GM18951 (cell line): Measurements from ENCODE around the gene EEF1E1.
"Not testable (repeated sequence)": the region's sequence is repeated elsewhere in the genome, so short reads cannot be mapped to it uniquely, and the experiment has no call there.

Experiments used
- POLR2A ChIP-seq: IDR thresholded peaks from 4 replicates; pipeline ENCODE4 v1.6.1; 2011; ENCODE audit warnings: mild to moderate bottlenecking; ENCODE audit not compliant: insufficient read length, insufficient read depth; ENCODE audit errors: extremely low read depth
- in situ Hi-C: fragments of 300-500 bp; cut with MboI; formaldehyde crosslinking; loops from one replicate; pipeline ENCODE4 v1.12.0; 2022; ENCODE audit warnings: low sequenced_read_pairs, mixed read lengths, inconsistent platforms; ENCODE audit not compliant: unreplicated experiment

EEF1E1 gene

GRCh38 chr6:8041913-8042583, 60.3 kb downstream of the EEF1E1 start:
- TF ChIP-seq POLR2A: no peak
- in situ Hi-C loops: no loop called here

- in situ Hi-C loops: not testable (repeated sequence)
These were observed 68.2 kb downstream of the EEF1E1 start for GRCh38 chr6:8034107-8034506.

- no peak for TF ChIP-seq POLR2A
- in situ Hi-C loops: no loop called here
These were observed 71.4 kb downstream of the EEF1E1 start for GRCh38 chr6:8030920-8031319.
